GM20431 (cell line): ENCODE data around the gene TNFSF9.

Experiments used
- in situ Hi-C: fragments of 300-500 bp; cut with MseI, MboI; formaldehyde crosslinking; loops from one replicate; pipeline ENCODE4 v1.15.0; 2020; ENCODE audit warnings: low sequenced_read_pairs; ENCODE audit not compliant: unreplicated experiment

Gene TNFSF9

GRCh38 chr19:6530386-6531162 lies at the start of gene TNFSF9:
TSS of gene TNFSF9 (plus strand) at chr19:6531026. CDS start at chr19:6531037, 11 bp downstream.
- in situ Hi-C loops, result no loop called here

DNA sequence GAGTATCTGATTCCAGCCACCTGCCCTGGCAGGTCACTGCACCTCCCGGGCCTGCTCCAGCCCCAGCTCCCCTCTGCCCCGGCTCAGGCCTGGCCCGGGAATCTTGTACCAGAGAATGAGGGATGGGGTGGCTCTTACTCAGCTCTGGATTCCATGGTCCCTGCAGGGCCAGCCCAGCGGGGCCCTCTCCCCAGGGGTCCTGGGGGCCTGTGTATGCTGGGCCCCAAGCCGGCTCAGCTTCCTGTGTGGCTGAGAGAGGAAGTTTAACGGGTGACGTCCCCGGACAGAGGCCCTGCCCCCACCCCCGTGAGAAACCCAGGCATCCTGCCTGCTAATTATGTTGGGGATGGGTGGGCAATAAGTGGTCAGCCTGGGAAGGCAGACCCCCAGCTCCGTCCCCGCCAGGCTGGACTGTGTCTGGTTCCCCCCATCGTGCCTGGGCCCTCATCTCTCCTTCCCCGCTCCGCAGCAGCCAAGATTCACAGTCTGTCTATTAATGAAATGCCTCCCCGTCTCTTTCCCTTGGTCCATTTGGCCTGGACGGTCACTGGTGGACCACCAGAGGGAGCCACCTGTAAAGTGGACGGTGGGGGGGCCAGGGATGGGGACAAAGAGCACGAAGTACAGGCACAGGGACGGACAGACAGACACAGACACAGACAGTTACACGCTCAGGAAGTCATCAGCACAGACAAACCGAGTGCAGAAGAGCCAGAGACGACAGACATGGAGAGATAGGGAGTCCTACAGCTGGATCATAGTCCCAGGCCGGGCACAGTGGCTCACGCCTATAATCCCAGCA lies 49.1 kb upstream of the TNFSF9 start, which contains the start of gene DENND1C:
Gene DENND1C (minus strand): TSS at position 247 of the 802 bp plus-strand sequence. CDS start 92 bp downstream, at position 155.
- in situ Hi-C loops, result no loop called here

DNA sequence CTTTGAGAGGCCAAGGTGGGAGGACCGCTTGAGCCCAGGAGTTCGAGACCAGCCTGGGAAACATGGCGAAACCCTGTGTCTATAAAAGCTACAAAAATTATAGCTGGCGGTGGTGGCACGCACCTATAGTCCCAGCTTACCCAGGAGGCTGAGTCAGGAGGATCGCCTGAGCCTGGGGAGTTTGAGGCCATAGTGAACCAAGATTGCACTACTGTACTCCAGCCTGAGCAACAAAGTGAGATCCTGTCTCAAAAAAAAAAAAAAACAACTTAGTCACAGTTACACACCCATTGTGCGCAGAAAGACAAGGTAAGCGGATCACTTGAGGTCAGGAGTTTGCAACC lies 48.5 kb upstream of the TNFSF9 start:
- in situ Hi-C loops, result no loop called here

- in situ Hi-C loops, result no loop called here
Observed at GRCh38 chr19:6483235-6483634, 47.6 kb upstream of the TNFSF9 start.

- in situ Hi-C loops, result no loop called here
Observed at GRCh38 chr19:6484230-6484629, 46.6 kb upstream of the TNFSF9 start.

DNA sequence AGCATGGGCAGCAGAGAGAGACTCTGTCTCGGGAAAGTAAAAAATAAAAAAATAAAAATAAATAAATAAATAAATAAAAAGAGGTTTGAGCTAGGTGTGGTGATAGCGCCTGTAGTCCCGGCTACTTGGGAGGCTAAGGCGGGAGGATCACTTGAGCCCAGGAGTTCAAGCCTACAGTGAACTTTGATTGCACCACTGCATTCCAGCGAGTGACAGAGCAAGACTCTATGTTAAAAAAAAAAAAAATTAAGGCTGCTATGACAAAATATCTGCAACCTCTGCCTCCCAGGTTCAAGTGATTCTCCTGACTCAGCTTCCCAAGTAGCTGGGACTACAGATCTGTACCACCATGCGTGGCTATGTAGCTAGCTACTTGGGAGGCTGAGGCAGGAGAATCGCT lies 46.0 kb upstream of the TNFSF9 start:
- in situ Hi-C loops, result no loop called here

- in situ Hi-C loops, result no loop called here
Observed at GRCh38 chr19:6489278-6490061, 41.4 kb upstream of the TNFSF9 start.

GRCh38 chr19:6490134-6490533 lies 40.7 kb upstream of the TNFSF9 start:
- in situ Hi-C loops, result no loop called here

GRCh38 chr19:6491802-6492592 lies 38.8 kb upstream of the TNFSF9 start:
- in situ Hi-C loops, result no loop called here

GRCh38 chr19:6494438-6495036 lies 36.3 kb upstream of the TNFSF9 start:
- in situ Hi-C loops, result no loop called here

- in situ Hi-C loops, result no loop called here
Observed at GRCh38 chr19:6495947-6496346, 34.9 kb upstream of the TNFSF9 start.

- in situ Hi-C loops, result no loop called here
Observed at GRCh38 chr19:6498294-6499036, 32.4 kb upstream of the TNFSF9 start.

DNA sequence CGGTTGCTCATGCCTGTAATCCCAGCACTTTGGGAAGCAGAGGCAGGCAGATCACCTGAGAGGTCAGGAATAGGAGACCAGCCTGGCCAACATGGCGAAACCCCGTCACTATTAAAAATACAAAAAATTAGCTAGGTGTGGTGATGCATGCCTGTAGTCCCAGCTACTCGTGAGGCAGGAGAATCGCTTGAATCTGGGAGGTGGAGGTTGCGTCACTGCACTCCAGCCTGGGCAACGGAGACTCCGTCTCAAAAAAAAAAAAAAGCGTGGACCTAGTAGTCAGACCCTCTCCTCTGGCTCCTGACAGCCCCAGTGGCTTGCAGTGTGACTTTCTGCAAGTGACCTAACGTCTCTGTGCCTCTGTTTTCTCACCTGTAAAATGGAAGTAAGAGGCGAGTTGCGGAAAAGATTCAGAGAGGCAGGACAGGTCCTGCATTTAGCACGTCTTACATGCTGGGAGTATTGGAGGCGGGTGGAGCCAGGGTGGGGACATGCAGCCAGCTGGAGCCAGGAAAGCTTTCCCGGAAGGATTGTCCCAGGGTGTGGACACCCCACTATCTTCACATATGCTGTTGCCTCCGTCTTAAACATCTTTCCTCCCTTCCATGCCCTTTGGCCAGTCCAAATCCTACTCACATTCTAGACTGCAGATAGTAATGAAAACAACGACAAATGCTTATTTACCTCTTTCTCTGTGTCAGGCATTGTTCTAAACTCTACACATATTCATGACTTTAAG lies 31.6 kb upstream of the TNFSF9 start:
- in situ Hi-C loops, result no loop called here

DNA sequence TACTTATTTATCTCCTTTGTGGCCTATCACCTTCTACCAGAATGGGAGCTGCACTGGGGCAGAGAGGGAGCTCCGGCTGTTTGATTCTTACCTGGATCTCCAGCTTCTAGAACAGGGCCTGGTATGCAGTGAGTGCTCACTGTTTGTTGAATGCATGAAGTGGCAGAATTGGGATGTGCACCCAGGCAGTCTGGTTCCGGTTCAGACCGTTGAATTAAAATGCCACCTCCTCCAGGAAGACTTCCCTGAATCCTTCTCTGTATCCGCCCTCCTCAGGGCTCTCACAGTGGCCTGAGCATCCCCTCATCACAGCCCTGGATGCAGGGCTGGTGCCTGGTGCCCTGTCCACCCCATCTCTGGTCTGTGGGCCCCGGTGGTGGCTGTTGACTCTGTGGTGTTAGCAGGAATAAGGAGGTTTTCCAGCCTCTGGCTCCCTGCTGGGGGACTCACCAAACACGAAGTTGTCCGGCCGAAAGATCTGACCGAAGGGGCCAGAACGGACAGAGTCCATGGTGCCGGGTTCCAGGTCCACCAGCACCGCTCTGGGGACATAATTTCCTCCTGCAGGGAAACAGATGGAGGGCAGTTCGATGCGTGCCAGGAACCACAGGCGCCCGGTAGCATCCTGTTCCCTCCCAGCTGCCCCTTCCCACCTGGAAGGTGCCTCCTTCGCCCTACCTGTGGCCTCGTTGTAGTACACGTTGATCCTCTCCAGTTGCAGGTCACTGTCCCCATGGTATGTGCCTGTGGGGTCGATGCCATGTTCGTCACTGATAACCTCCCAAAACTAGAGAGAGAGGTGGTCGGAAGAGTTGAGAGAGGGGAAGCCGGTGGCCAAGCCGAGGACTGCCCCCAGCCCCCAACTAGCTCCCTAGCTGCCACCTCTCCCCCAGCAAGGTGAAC lies 29.7 kb upstream of the TNFSF9 start:
- in situ Hi-C loops, result no loop called here

- in situ Hi-C loops, result no loop called here
Observed at GRCh38 chr19:6501740-6502648, 28.8 kb upstream of the TNFSF9 start, which contains the start of gene TUBB4A. TSS of gene TUBB4A (minus strand) at chr19:6502309. CDS start at chr19:6502212, 97 bp downstream.
